DMS79 (cell line): ENCODE data around the gene LPCAT2.

Experiments used
- DNase-seq: peaks from one replicate; lab custom pipeline; 2025; lab: John Stamatoyannopoulos, UW

Gene LPCAT2, protein sequence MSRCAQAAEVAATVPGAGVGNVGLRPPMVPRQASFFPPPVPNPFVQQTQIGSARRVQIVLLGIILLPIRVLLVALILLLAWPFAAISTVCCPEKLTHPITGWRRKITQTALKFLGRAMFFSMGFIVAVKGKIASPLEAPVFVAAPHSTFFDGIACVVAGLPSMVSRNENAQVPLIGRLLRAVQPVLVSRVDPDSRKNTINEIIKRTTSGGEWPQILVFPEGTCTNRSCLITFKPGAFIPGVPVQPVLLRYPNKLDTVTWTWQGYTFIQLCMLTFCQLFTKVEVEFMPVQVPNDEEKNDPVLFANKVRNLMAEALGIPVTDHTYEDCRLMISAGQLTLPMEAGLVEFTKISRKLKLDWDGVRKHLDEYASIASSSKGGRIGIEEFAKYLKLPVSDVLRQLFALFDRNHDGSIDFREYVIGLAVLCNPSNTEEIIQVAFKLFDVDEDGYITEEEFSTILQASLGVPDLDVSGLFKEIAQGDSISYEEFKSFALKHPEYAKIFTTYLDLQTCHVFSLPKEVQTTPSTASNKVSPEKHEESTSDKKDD

GRCh38 chr16:55508941-55509931, at the start of gene LPCAT2:
LPCAT2 (plus strand) TSS chr16:55509072; CDS start chr16:55509182, 110 bp downstream.
- DNase-seq, result no peak

DNA sequence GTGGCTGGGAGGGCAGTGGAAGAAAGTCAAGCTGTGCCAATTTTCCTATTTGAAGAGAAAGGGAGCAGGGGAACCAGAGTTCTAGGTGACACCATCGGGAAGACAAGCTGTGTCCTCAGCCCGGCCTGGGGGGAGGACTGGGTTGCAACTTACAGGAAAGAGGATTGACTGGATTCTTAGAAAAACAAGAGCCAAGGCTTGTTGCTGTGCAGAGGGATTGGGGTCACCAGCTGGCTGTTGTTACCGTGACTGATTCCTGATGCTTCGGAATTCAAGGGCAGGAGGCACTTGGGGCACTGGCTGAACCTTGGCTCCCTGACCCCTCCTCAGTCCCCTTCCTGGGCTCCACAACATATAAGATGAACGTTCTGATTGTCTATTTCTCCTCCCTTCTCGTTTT, 46.6 kb upstream of the LPCAT2 start:
- no peak for DNase-seq

DNA sequence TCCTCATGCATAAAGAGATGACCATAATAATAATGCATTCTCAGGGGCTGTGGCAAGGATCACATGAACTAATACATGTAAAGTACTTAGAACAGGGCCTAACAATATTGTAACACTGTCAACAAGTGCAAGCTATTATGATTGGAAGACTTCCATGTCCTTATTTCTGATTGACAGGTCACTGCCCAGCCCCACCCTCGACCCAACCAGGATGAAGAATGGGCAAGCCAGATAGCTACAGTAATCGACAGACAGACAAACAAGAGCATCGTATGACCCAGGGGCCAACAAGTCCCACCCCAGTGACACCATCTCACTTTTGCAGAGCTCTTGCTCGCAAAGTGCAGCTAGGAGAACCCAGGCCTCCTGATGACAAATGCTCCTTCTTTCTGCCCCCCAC, 44.5 kb upstream of the LPCAT2 start:
- DNase-seq, result no peak

- DNase-seq, result peak; percentile 41
Measured at GRCh38 chr16:55465077-55465896, 43.6 kb upstream of the LPCAT2 start.

- no peak for DNase-seq
Measured at GRCh38 chr16:55466209-55466608, 42.7 kb upstream of the LPCAT2 start.

- no peak for DNase-seq
Measured at GRCh38 chr16:55467898-55468297, 41.0 kb upstream of the LPCAT2 start.

DNA sequence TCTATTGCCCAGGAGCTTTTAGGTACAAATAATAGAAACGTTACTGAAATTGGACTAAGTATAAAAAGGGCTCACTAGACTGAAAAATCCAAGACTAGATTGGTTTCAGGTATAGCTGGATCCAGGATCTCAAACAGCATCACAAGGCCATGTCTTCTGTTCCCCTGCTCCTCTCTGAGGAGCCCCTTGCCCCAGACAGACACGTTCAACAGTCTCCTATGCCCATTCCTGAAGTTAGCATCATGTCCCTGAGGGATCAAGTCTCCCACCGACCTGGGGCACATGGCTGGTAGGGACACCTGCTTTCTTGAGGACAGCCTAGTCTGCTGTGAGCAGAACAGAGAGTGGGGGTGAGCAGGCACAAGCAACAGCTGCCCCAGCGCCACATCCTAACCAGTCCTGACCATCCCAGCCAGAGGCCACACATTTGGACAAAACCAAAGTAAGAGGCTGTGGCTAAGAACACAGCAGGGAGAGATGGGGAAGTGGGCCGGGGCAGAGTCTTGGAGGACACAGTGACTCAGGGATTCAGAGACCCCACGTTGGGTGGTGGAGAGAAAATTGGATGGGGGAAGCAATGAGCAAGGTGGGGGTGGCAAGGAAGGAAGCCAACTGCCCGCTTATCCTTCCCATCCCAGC, 40.4 kb upstream of the LPCAT2 start:
- DNase-seq, result no peak

- no peak for DNase-seq
Measured at GRCh38 chr16:55469821-55470532, 38.9 kb upstream of the LPCAT2 start.

- DNase-seq, result no peak
Measured at GRCh38 chr16:55470533-55471371, 38.1 kb upstream of the LPCAT2 start.

GRCh38 chr16:55471448-55472097, 37.3 kb upstream of the LPCAT2 start:
- DNase-seq, result no peak

DNA sequence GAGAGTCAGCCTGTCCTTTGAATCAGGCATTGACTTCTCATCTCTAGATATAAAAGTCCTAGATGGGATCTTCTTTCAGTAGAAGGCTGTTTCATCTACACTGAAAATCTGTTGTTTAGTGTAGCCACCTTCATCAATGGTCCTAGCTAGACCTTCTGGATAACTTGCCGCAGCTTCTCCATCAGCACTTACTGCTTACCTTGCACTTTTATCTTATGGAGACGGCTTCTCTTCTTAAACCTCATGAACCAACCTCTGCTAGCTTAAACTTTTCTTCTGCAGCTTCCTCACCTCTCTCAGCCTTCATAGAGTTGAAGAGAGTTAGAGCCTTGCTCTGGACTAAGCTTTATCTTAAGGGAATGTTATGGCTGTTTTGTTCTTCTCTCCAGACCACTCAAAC, 35.3 kb upstream of the LPCAT2 start:
- no peak for DNase-seq

DNA sequence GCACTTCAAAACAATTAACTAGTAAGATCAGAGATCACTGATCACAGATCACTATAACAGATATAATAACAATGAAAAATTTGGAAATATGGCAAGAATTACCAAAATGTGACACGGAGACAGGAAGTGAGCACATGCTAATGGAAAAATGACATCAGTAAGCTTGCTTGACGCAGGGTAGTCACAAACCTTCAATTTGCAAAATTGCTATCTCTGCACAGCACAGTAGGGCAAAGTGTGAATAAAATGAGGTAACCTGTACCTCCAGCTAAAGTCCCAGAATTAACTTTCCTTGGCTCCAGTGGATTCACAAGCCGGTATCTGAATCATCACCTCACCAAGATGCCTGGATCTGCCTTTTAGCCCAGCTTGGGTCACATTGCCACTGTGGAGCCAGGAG, 34.1 kb upstream of the LPCAT2 start:
- DNase-seq, result no peak

- no peak for DNase-seq
Measured at GRCh38 chr16:55475919-55476318, 33.0 kb upstream of the LPCAT2 start.

DNA sequence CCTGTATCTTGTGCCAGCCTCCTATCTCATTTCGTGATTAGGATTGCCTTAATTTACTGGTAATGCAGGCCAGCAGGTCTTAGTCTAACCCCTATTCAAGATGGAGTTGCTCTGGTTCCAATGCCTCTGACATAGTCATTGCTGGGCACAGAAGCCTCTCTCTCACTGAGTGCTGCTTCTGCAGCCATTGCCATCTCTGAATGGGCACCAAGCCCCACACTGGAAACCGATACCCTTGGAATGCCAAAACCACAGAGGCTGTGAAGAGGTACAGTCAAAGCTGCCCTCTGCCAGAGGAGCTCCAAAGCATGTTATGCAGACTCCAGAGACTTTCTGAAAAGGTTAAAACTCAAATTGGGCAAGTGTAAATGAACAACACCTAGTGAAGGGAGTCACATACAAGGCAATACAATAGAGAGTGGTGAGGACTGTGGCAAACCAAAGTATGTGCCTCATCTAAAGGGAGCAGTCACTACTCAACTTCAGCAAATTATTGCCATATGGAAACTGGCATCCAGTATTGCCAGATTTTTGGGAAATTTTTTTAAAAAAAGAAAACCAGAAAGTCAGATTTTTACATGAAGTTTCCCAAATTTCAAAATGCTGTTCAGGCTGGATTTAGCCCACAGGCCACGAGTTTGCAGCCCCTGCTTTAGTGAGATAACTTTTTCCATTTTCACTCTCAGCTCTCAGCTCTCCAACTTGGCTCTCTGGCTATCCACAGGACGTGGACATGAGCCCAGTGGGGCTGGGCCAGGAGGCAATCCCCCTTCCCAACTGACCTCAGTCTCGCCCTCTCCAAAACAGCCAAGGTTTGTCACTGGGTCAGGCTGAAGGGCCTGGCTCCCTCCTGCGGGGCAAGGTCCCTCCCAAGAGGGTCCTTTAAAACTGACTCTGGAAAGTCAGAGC, 32.0 kb upstream of the LPCAT2 start:
- no peak for DNase-seq

- DNase-seq, result no peak
Measured at GRCh38 chr16:55477736-55478135, 31.1 kb upstream of the LPCAT2 start.

- no peak for DNase-seq
Measured at GRCh38 chr16:55478827-55479429, 29.9 kb upstream of the LPCAT2 start, which contains the start of gene MMP2. MMP2 (plus strand) TSS chr16:55479198; CDS start chr16:55479480, 282 bp downstream.

GRCh38 chr16:55479430-55480140, 29.3 kb upstream of the LPCAT2 start:
- no peak for DNase-seq
